B cell (primary cell): ENCODE results near the gene RPRD1B.

Experiments used
- EZH2 ChIP-seq: IDR thresholded peaks from 2 replicates; pipeline ENCODE4 v1.6.1; 2012; ENCODE audit warnings: borderline replicate concordance, low read depth, mild to moderate bottlenecking, moderate library complexity, low read length; ENCODE audit not compliant: insufficient read depth, poor library complexity, severe bottlenecking
- TF ChIP-seq, protein P1 (sequence below): fragments of 200-600 bp; IDR thresholded peaks from one replicate; pipeline ENCODE4 v1.8.0; 2022; ENCODE audit warnings: antibody characterized with exemption, mild to moderate bottlenecking

DNA sequence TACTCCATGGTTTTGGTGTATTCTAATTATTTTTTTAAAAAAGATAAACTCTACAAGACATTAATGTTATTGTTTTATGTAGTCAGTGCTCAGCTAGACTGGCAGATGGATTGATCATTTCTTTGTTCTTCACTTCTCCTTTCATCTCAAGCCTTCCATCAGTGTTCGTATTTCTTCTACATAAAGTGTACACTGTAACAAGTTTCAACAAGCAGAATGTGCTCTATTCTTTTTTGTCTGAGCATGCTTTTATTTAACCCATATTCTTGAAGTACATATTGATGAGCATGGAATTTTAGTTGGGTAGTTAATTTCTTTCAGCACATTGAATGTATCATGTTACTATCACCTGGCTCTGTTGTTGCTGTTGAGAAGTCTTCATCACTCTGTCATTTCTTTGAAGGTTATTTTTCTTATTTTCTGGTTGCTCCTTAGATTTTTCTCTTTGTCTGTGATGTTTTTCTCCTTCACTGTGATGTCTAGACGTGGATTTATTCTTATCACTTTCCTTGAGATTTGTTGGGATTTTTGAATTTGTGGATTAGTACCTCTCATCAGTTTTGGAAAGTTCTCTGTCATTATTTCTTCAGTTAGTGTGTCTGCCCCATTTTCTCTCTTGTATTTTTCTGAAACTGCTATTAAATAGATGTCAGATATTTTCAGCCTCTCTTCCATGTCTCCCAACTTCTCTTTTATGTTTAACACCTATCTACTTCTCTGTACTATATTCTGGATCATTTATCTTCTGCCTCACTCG lies 83.0 kb downstream of the RPRD1B start:
- TF ChIP-seq, protein P1, sequence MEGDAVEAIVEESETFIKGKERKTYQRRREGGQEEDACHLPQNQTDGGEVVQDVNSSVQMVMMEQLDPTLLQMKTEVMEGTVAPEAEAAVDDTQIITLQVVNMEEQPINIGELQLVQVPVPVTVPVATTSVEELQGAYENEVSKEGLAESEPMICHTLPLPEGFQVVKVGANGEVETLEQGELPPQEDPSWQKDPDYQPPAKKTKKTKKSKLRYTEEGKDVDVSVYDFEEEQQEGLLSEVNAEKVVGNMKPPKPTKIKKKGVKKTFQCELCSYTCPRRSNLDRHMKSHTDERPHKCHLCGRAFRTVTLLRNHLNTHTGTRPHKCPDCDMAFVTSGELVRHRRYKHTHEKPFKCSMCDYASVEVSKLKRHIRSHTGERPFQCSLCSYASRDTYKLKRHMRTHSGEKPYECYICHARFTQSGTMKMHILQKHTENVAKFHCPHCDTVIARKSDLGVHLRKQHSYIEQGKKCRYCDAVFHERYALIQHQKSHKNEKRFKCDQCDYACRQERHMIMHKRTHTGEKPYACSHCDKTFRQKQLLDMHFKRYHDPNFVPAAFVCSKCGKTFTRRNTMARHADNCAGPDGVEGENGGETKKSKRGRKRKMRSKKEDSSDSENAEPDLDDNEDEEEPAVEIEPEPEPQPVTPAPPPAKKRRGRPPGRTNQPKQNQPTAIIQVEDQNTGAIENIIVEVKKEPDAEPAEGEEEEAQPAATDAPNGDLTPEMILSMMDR, result no peak
- TF ChIP-seq EZH2, result no peak
